Measurements from ENCODE around the gene TULP4. TPM values are rescaled to one million over a fixed set of nuclear protein-coding genes. Genes with fewer than 3 reads are reported as not detected.

The TULP4 gene
- total and polyA plus RNA-seq, 7 donors: 2.4 to 142 (median 98.7) TPM

DNA sequence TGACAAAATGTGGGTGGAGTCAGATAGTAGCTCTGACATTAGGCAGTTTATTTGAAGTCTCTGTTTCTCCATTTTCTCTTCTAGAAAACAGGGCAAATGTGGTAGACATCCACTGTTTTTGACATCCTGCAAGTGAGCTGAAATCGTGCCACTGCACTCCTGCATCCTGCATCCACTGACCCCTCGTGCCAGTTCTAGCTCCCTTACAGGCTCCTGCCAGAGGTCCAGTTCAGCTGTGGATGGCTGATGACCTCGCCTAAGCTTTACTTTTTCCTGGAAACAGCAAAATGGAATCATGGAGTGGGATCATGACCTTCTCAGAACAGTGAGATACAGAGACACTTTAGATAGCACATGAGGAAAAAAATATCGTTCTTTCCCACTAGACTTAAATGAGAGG is 58.5 kb downstream of the TULP4 start:
- Histone ChIP-seq H3K27me3 (no peaks in the 10 kb centered on the region), H3K36me3 (no peaks in the 10 kb centered on the region), H3K4me1 (no peaks in the 10 kb centered on the region), H3K27ac (no peak overlapping the region), H3K9me3 (no peaks in the 10 kb centered on the region), H3K4me3 (no peak overlapping the region)
- intact Hi-C loops (cut with DNase I): no loop called here
- DNase-seq: no peak
- 92% methylated on average over 4 of the region's 4 CpGs for WGBS, 2 donors
- TF ChIP-seq POLR2A (IDR thresholded peaks at IDR 0.05) (no peak), POLR2AphosphoS5 (IDR thresholded peaks at IDR 0.05) (no peak), EP300 (IDR thresholded peaks at IDR 0.05) (no peak)
- TF ChIP-seq, protein P1, sequence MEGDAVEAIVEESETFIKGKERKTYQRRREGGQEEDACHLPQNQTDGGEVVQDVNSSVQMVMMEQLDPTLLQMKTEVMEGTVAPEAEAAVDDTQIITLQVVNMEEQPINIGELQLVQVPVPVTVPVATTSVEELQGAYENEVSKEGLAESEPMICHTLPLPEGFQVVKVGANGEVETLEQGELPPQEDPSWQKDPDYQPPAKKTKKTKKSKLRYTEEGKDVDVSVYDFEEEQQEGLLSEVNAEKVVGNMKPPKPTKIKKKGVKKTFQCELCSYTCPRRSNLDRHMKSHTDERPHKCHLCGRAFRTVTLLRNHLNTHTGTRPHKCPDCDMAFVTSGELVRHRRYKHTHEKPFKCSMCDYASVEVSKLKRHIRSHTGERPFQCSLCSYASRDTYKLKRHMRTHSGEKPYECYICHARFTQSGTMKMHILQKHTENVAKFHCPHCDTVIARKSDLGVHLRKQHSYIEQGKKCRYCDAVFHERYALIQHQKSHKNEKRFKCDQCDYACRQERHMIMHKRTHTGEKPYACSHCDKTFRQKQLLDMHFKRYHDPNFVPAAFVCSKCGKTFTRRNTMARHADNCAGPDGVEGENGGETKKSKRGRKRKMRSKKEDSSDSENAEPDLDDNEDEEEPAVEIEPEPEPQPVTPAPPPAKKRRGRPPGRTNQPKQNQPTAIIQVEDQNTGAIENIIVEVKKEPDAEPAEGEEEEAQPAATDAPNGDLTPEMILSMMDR (IDR thresholded peaks at IDR 0.05): no peak

DNA sequence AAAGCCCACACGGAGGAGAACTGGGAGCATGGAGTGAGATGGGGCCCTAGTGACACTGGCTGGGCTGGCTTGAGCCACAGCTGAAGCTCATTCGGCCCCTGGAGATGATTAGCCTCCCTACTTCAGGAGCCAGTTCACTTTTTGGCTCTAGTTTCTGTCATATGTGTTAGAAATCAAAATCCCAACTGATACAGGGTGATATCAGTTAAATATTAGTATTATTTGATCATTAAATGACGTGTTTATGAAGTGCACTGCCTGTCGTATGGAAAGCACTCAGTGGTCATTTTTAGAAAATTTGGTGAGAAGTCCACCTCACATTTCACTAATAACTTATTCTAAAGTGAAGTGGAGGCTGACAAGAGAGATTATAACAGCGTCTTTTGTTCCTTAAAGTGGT is 59.0 kb downstream of the TULP4 start:
- 90 to 92% methylated on average over 5 of the region's 5 CpGs for WGBS, 2 donors
- Histone ChIP-seq H3K4me3 (no peak overlapping the region), H3K27me3 (no peaks in the 10 kb centered on the region), H3K9me3 (no peaks in the 10 kb centered on the region), H3K4me1 (no peaks in the 10 kb centered on the region), H3K27ac (no peak overlapping the region), H3K36me3 (no peaks in the 10 kb centered on the region)
- no peak for DNase-seq
- intact Hi-C loops (cut with DNase I): no loop called here
- TF ChIP-seq EP300 (IDR thresholded peaks at IDR 0.05) (no peak), POLR2A (IDR thresholded peaks at IDR 0.05) (no peak), POLR2AphosphoS5 (IDR thresholded peaks at IDR 0.05) (no peak)
- TF ChIP-seq, protein P1 (IDR thresholded peaks at IDR 0.05): no peak

DNA sequence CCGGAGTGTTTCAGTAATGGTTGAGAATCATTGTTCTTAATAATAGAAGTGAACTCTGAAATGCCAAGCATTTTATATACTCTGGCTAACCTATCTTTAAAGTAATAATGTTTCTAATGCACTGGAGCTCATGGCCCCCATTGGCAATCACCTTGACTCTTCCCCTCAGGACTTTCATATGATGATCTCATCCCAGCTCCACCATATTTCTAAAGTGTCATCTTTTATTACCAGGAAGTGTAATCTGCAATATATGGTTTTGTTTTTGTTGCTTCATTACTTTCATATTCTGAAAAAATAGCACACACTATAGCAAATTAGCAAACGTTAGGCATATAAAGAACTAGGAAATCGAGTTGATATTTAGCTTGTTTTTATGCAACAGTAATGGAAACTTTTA is 60.3 kb downstream of the TULP4 start:
- Histone ChIP-seq H3K4me3 (no peak overlapping the region), H3K27ac (no peak overlapping the region), H3K36me3 (no peaks in the 10 kb centered on the region), H3K27me3 (no peaks in the 10 kb centered on the region), H3K9me3 (no peaks in the 10 kb centered on the region), H3K4me1 (no peaks in the 10 kb centered on the region)
- no peak for TF ChIP-seq EP300 (IDR thresholded peaks at IDR 0.05)
- TF ChIP-seq, protein P1 (IDR thresholded peaks at IDR 0.05): no peak
- TF ChIP-seq POLR2AphosphoS5 (IDR thresholded peaks at IDR 0.05): no peak
- TF ChIP-seq POLR2A (IDR thresholded peaks at IDR 0.05): no peak
- intact Hi-C loops (cut with DNase I): no loop called here
- WGBS, 2 donors: 60 to 68% methylated on average over 3 of the region's 3 CpGs
- DNase-seq: no peak

DNA sequence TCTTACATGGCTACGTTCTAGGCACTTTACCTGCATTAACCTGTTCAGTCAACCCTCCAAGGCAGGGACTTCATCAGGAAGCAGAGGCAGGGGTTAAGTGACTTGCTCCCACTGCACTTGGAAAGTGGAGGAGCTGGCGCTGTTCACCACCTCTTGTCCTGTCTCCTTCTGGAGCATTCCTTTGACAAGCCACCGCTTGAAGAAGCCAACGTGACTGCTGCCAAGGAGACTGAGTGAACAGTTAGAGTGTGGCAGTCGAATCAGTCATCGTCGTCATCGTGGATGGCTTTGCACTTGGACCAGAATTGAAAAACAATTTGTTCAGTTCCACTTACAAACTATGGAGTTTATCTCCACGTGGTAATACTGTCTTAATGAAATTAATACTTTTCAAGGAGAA is 60.9 kb downstream of the TULP4 start:
- DNase-seq: no peak
- H3K36me3 ChIP-seq: no peaks in the 10 kb centered on the region
- no peak overlapping the region for H3K27ac ChIP-seq
- no peaks in the 10 kb centered on the region for H3K9me3 ChIP-seq
- no peaks in the 10 kb centered on the region for H3K27me3 ChIP-seq
- H3K4me1 ChIP-seq: no peaks in the 10 kb centered on the region
- no peak for TF ChIP-seq EP300 (IDR thresholded peaks at IDR 0.05)
- TF ChIP-seq POLR2AphosphoS5 (IDR thresholded peaks at IDR 0.05): no peak
- TF ChIP-seq, protein P1 (IDR thresholded peaks at IDR 0.05): no peak
- TF ChIP-seq POLR2A (IDR thresholded peaks at IDR 0.05): no peak
- intact Hi-C loops (cut with DNase I): no loop called here
- WGBS, 2 donors: 90 to 96% methylated on average over 9 of the region's 9 CpGs
- H3K4me3 ChIP-seq: no peak overlapping the region

DNA sequence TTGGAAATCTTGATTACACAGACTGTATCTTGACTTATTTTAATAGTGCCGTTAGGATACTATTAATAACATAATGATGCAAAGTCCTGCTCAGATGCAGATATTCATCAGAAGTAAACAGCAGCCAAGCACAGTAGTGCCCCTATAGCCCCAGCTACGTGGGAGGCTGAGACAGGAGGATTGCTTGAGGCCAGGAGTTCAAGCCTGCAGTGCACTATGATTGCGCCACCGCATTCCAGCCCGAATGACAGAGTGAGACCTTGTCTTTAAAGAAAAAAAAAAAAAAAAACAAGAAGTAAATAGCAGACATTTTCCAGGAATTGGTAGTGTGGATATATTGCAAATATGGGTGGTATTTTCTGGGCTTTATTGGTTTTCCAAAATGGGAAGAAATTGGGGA is 61.8 kb downstream of the TULP4 start:
- Histone ChIP-seq H3K4me1 (no peaks in the 10 kb centered on the region), H3K27me3 (no peaks in the 10 kb centered on the region), H3K4me3 (no peak overlapping the region), H3K27ac (no peak overlapping the region), H3K9me3 (no peaks in the 10 kb centered on the region), H3K36me3 (no peaks in the 10 kb centered on the region)
- 93 to 95% methylated on average over 5 of the region's 5 CpGs for whole genome bisulfite sequencing, 2 donors
- intact Hi-C loops (cut with DNase I): no loop called here
- TF ChIP-seq EP300 (IDR thresholded peaks at IDR 0.05): no peak
- DNase-seq: no peak

All from sigmoid colon (tissue), 7 donors.